DND-41 (cell line): ENCODE measurements around the gene ASH1L.
"Not testable (repeated sequence)": the region's sequence is repeated elsewhere in the genome, so short reads cannot be mapped to it uniquely, and the experiment has no call there.

Source experiments
- ATAC-seq: fragments of 200-7000 bp; cut with Tn5 transposase; 3 replicates; pipeline ENCODE4 v1.9.1; 2021; ENCODE audit warnings: low read depth; ENCODE audit not compliant: insufficient read depth
- DNase-seq: peaks from one replicate; pipeline ENCODE4 v3.0.0-alpha.2; 2020
- H2AFZ ChIP-seq: 2 replicates; pipeline ENCODE4 v1.6.0; 2012; ENCODE audit warnings: low read depth, low read length
- H3K27ac ChIP-seq: 2 replicates; pipeline ENCODE4 v1.5.1; 2012; ENCODE audit warnings: low read length, inconsistent platforms
- H3K27me3 ChIP-seq: fragments of 200-600 bp; sonication (generic); 2 replicates; pipeline ENCODE4 v1.6.0; 2012; ENCODE audit warnings: low read length, mild to moderate bottlenecking, inconsistent platforms; ENCODE audit not compliant: insufficient read depth, poor library complexity
- H3K36me3 ChIP-seq: 2 replicates; pipeline ENCODE4 v1.5.1; 2012; ENCODE audit warnings: low read length, inconsistent platforms; ENCODE audit not compliant: insufficient read depth
- H3K4me1 ChIP-seq: 2 replicates; pipeline ENCODE4 v1.5.1; 2012; ENCODE audit warnings: mild to moderate bottlenecking, low read length; ENCODE audit not compliant: insufficient read depth
- H3K4me2 ChIP-seq: 2 replicates; pipeline ENCODE4 v1.6.0; 2012; ENCODE audit warnings: mild to moderate bottlenecking, moderate library complexity, low read length, inconsistent platforms; ENCODE audit not compliant: insufficient read depth
- H3K4me3 ChIP-seq, 2 experiments: fragments of 200-600 bp in 1 of 2; shearing (Covaris generic) in 1 of 2; 2 replicates each; pipeline ENCODE4 v1.5.1; 2012 to 2016; ENCODE audit warnings: inconsistent platforms in 2 of 2, low read length in 2 of 2, mild to moderate bottlenecking in 2 of 2, low read depth in 1 of 2, moderate library complexity in 1 of 2
- H3K79me2 ChIP-seq: 2 replicates; pipeline ENCODE4 v1.6.0; 2012; ENCODE audit warnings: low read length, inconsistent platforms; ENCODE audit not compliant: insufficient read depth
- H3K9ac ChIP-seq: 2 replicates; pipeline ENCODE4 v1.6.0; 2012; ENCODE audit warnings: low read depth, mild to moderate bottlenecking, inconsistent platforms, low read length, moderate library complexity
- H3K9me3 ChIP-seq: 2 replicates; pipeline ENCODE4 v1.5.1; 2012; ENCODE audit warnings: low read length, moderate library complexity, mild to moderate bottlenecking, inconsistent platforms; ENCODE audit not compliant: insufficient read depth, severe bottlenecking
- H4K20me1 ChIP-seq: 2 replicates; pipeline ENCODE4 v1.6.0; 2012; ENCODE audit warnings: low read length; ENCODE audit not compliant: insufficient read depth
- EZH2 ChIP-seq: IDR thresholded peaks from 3 replicates; pipeline ENCODE4 v1.6.1; 2012; ENCODE audit warnings: borderline replicate concordance, low read depth, mild to moderate bottlenecking, moderate library complexity, low read length, inconsistent platforms; ENCODE audit not compliant: severe bottlenecking
- TF ChIP-seq, protein P1 (sequence below): IDR thresholded peaks from 2 replicates; pipeline ENCODE4 v1.5.1; 2012; ENCODE audit warnings: borderline replicate concordance, low read length, moderate library complexity, mild to moderate bottlenecking; ENCODE audit not compliant: poor library complexity, severe bottlenecking; ENCODE audit errors: extremely low read depth

The ASH1L gene

DNA sequence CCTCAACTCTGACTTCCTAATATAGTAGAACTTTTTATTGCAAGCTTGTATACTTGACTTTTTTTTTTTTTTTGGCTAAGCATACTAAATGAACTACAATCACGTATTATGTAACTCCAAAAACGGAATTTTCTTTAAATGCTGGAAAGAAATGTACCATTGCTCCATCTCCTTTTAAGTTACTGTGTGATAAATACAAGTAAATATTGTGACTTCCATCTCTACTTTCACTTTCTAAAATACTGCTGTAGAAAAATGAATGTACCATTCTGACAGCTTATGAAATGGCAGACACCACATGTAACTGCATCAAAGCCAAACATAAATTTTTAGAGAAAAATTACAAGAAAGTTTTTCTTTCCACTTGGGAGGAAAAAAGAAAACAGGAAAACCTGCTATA is 54.7 kb downstream of the ASH1L start:
- Histone ChIP-seq H2AFZ (no peak overlapping the region), H4K20me1 (peaks cover 7% of the 10 kb centered on the region), H3K4me3 (no peak overlapping the region), H3K27ac (no peak overlapping the region), H3K79me2 (peaks cover 95% of the 10 kb centered on the region), H3K4me1 (no peaks in the 10 kb centered on the region), H3K36me3 (peaks cover 9% of the 10 kb centered on the region; the same call in 1 of the 2 replicates), H3K9ac (no peak overlapping the region), H3K27me3 (no peaks in the 10 kb centered on the region), H3K9me3 (no peaks in the 10 kb centered on the region), H3K4me2 (no peak overlapping the region)
- ATAC-seq (no peak), DNase-seq (no peak)
- TF ChIP-seq, protein P1, sequence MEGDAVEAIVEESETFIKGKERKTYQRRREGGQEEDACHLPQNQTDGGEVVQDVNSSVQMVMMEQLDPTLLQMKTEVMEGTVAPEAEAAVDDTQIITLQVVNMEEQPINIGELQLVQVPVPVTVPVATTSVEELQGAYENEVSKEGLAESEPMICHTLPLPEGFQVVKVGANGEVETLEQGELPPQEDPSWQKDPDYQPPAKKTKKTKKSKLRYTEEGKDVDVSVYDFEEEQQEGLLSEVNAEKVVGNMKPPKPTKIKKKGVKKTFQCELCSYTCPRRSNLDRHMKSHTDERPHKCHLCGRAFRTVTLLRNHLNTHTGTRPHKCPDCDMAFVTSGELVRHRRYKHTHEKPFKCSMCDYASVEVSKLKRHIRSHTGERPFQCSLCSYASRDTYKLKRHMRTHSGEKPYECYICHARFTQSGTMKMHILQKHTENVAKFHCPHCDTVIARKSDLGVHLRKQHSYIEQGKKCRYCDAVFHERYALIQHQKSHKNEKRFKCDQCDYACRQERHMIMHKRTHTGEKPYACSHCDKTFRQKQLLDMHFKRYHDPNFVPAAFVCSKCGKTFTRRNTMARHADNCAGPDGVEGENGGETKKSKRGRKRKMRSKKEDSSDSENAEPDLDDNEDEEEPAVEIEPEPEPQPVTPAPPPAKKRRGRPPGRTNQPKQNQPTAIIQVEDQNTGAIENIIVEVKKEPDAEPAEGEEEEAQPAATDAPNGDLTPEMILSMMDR: no peak
- no peak for TF ChIP-seq EZH2

DNA sequence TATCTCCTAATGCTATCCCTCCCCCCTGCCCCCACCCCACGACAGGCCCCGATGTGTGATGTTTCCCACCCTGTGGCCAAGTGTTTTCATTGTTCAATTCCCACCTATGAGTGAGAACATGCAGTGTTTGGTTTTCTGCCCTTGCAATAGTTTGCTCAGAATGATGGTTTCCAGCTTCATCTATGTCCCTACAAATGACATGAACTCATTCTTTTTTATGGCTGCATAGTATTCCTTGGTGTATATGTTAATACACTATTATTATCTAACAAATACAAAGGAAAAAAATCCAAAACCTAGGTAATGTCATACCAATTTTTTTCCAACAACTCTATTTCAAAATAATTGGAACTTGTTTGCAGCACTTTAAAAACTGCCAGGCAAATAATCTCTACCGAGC is 56.6 kb downstream of the ASH1L start:
- H4K20me1 ChIP-seq, H3K9ac ChIP-seq, H3K36me3 ChIP-seq, H3K4me3 ChIP-seq, H3K9me3 ChIP-seq, H3K4me1 ChIP-seq, H3K4me2 ChIP-seq, H3K27ac ChIP-seq, ATAC-seq, DNase-seq, H3K27me3 ChIP-seq, H2AFZ ChIP-seq: not testable (repeated sequence)
- H3K79me2 ChIP-seq: peaks cover 94% of the 10 kb centered on the region

DNA sequence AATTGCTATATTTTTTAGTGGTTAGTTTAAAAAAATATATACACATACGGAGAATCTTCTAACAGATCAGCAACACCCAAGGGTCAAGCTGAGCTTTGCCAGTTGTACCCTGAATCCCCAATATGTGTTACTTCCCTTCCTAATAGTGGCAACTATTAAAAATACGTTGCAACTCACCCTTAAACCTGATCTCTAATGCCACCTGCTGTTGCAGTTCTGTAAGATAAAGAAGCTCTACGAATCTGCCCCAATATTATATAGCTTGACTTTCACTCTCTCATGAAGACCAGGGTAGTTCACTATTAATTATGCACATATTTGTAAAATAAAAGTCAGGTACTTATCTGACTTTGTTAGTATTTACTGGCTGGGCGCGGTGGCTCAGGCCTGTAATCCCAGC is 58.4 kb downstream of the ASH1L start:
- no peak overlapping the region for H2AFZ ChIP-seq
- no peak for DNase-seq
- H4K20me1 ChIP-seq: peaks cover 15% of the 10 kb centered on the region
- no peak for TF ChIP-seq EZH2
- TF ChIP-seq, protein P1: peak; percentile 47
- no peak overlapping the region for H3K4me3 ChIP-seq
- H3K4me2 ChIP-seq: no peak overlapping the region
- H3K27ac ChIP-seq: no peak overlapping the region
- peaks cover 94% of the 10 kb centered on the region for H3K79me2 ChIP-seq
- no peaks in the 10 kb centered on the region for H3K9me3 ChIP-seq
- H3K9ac ChIP-seq: no peak overlapping the region
- peak; percentile 42; the same call in 1 of the 3 replicates for ATAC-seq
- no peaks in the 10 kb centered on the region for H3K27me3 ChIP-seq
- H3K36me3 ChIP-seq: no peaks in the 10 kb centered on the region
- H3K4me1 ChIP-seq: peaks cover 3% of the 10 kb centered on the region; the same call in 1 of the 2 replicates

GRCh38 chr1:155499953-155500639 is 62.5 kb downstream of the ASH1L start:
- H3K27ac ChIP-seq: no peak overlapping the region
- DNase-seq (no peak), ATAC-seq (no peak)
- no peak overlapping the region for H3K9ac ChIP-seq
- H3K79me2 ChIP-seq: peaks cover 96% of the 10 kb centered on the region
- peaks cover 24% of the 10 kb centered on the region for H4K20me1 ChIP-seq
- TF ChIP-seq EZH2: no peak
- TF ChIP-seq, protein P1: no peak
- H3K9me3 ChIP-seq: no peaks in the 10 kb centered on the region
- H3K4me2 ChIP-seq: no peak overlapping the region
- H3K4me1 ChIP-seq: peaks cover 3% of the 10 kb centered on the region; the same call in 1 of the 2 replicates
- H2AFZ ChIP-seq: no peak overlapping the region
- H3K27me3 ChIP-seq: no peaks in the 10 kb centered on the region
- no peaks in the 10 kb centered on the region for H3K36me3 ChIP-seq
- no peak overlapping the region for H3K4me3 ChIP-seq
